Lower leg skin (tissue), 3 donors: Measurements from ENCODE around the gene ERC2.

Source experiments
- CTCF ChIP-seq, 3 donors: fragments of 450-650 bp; IDR thresholded peaks; one replicate each; pipeline ENCODE4 v1.5.1; 2016; ENCODE audit warnings: antibody characterized with exemption in 3 of 3, mild to moderate bottlenecking in 3 of 3, moderate library complexity in 2 of 3
- POLR2A ChIP-seq, 2 donors: fragments of 450-650 bp; IDR thresholded peaks; one replicate each; pipeline ENCODE4 v1.6.1; 2016 to 2017; ENCODE audit warnings: antibody characterized with exemption in 2 of 2, mild to moderate bottlenecking in 1 of 2, moderate library complexity in 1 of 2

- no peak for TF ChIP-seq CTCF (IDR thresholded peaks at IDR 0.05)
- no peak for TF ChIP-seq POLR2A (IDR thresholded peaks at IDR 0.05)
Measured at GRCh38 chr3:55498520-55498919, 969.7 kb downstream of the ERC2 start.
